ENCODE results near the gene DOK4. TPM values are rescaled to one million over a fixed set of nuclear protein-coding genes. Genes with fewer than 3 reads are reported as not detected.

The DOK4 gene
- total RNA-seq, 1 experiment from 2014 or later: 6.8 TPM

- in situ Hi-C loops (cut with HindIII; ENCODE audit: low pct_unique_long_range_greater_than_20kb, low sequenced_read_pairs) (no loop called here), intact Hi-C loops (cut with micrococcal nuclease; ENCODE audit: unreplicated experiment) (no loop called here)
- Histone ChIP-seq H3K4me1 (ENCODE audit: control insufficient read depth, insufficient read depth, low read length) (peaks cover 7% of the 10 kb centered on the region; the same call in 1 of the 2 replicates), H3K9me3 (ENCODE audit: control insufficient read depth, insufficient read depth, low read depth, low read length) (no peaks in the 10 kb centered on the region), H3K27ac (ENCODE audit: low read length) (no peak overlapping the region), H3K36me3 (ENCODE audit: control insufficient read depth, insufficient read depth, low read length) (peaks cover 2% of the 10 kb centered on the region), H3K27me3 (ENCODE audit: control insufficient read depth, insufficient read depth, low read length) (no peaks in the 10 kb centered on the region), H3K4me3 (ENCODE audit: low read depth in 2 of 2, low read length in 2 of 2) (no peak overlapping the region)
- ChIA-PET POLR2A (interaction anchor here (0.5 kb wide), 1 partner anchor 17 kb away, joined by 3 read pairs; no protein-coding TSS in a partner anchor), CTCF (no interaction called here)
- no TSS peak for BruUV-seq (replicated peaks)
- no peak for ATAC-seq
- DNase-seq (ENCODE audit: low read depth, low spot score): no peak
- no peak for TF ChIP-seq POLR2AphosphoS5 (IDR thresholded peaks at IDR 0.05; ENCODE audit: low read depth, low read length)
- no peak for TF ChIP-seq REST (IDR thresholded peaks at IDR 0.05; ENCODE audit: insufficient read depth in 1 of 2, low read depth in 2 of 2, low read length in 1 of 2)
- TF ChIP-seq SIN3A (IDR thresholded peaks at IDR 0.05; ENCODE audit: borderline replicate concordance, insufficient read depth, low read depth, low read length): no peak
- TF ChIP-seq, protein P1, sequence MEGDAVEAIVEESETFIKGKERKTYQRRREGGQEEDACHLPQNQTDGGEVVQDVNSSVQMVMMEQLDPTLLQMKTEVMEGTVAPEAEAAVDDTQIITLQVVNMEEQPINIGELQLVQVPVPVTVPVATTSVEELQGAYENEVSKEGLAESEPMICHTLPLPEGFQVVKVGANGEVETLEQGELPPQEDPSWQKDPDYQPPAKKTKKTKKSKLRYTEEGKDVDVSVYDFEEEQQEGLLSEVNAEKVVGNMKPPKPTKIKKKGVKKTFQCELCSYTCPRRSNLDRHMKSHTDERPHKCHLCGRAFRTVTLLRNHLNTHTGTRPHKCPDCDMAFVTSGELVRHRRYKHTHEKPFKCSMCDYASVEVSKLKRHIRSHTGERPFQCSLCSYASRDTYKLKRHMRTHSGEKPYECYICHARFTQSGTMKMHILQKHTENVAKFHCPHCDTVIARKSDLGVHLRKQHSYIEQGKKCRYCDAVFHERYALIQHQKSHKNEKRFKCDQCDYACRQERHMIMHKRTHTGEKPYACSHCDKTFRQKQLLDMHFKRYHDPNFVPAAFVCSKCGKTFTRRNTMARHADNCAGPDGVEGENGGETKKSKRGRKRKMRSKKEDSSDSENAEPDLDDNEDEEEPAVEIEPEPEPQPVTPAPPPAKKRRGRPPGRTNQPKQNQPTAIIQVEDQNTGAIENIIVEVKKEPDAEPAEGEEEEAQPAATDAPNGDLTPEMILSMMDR (IDR thresholded peaks at IDR 0.05): no peak
- TF ChIP-seq TCF7L2 (IDR thresholded peaks at IDR 0.05; ENCODE audit: low read depth, low read length): no peak
Observed at GRCh38 chr16:57473176-57473840, 13.0 kb downstream of the DOK4 start.

DNA sequence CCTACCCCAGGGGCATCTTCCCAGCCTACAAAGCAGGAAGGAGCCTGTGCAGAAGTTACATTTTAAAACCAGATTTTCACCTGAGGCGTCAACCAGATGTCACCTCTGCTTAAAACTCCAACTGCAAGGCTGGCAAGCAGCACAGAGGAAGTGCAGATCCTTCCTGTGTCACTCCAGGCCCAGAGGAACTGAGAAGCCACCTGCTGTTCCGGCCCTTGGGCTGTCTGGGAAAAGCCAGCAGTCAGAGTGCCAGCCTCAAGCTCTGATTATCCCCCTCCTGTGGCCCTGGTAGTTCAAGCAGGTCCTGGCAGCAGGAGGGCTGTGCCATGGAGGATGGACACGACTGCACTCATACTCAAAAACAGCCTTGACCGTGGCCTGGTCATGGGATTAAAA, 13.6 kb downstream of the DOK4 start:
- TF ChIP-seq POLR2AphosphoS5 (IDR thresholded peaks at IDR 0.05; ENCODE audit: low read depth, low read length) (no peak), SIN3A (IDR thresholded peaks at IDR 0.05; ENCODE audit: borderline replicate concordance, insufficient read depth, low read depth, low read length) (no peak), TCF7L2 (IDR thresholded peaks at IDR 0.05; ENCODE audit: low read depth, low read length) (no peak), REST (IDR thresholded peaks at IDR 0.05; ENCODE audit: insufficient read depth in 1 of 2, low read depth in 2 of 2, low read length in 1 of 2) (no peak)
- TF ChIP-seq, protein P1 (IDR thresholded peaks at IDR 0.05): no peak
- Histone ChIP-seq H3K4me1 (ENCODE audit: control insufficient read depth, insufficient read depth, low read length) (peaks cover 7% of the 10 kb centered on the region; the same call in 1 of the 2 replicates), H3K27ac (ENCODE audit: low read length) (no peak overlapping the region), H3K27me3 (ENCODE audit: control insufficient read depth, insufficient read depth, low read length) (no peaks in the 10 kb centered on the region), H3K36me3 (ENCODE audit: control insufficient read depth, insufficient read depth, low read length) (peaks cover 2% of the 10 kb centered on the region), H3K9me3 (ENCODE audit: control insufficient read depth, insufficient read depth, low read depth, low read length) (no peaks in the 10 kb centered on the region), H3K4me3 (ENCODE audit: low read depth in 2 of 2, low read length in 2 of 2) (no peak overlapping the region)
- ChIA-PET POLR2A (interaction anchor here (0.5 kb wide), 1 partner anchor 17 kb away, joined by 3 read pairs; no protein-coding TSS in a partner anchor), CTCF (no interaction called here)
- no TSS peak for BruUV-seq (replicated peaks)
- DNase-seq (ENCODE audit: low read depth, low spot score) (no peak), ATAC-seq (peak; percentile 62)
- in situ Hi-C loops (cut with HindIII; ENCODE audit: low pct_unique_long_range_greater_than_20kb, low sequenced_read_pairs): no loop called here
- intact Hi-C loops (cut with micrococcal nuclease; ENCODE audit: unreplicated experiment): no loop called here

Measured in Panc1 (cell line).